ENCODE data around the gene ZC3H18. TPM values are rescaled to one million over a fixed set of nuclear protein-coding genes. Genes with fewer than 3 reads are reported as not detected.

ZC3H18 gene
- total RNA-seq, 1 donor from 2014 or later = 15.2 TPM

GRCh38 chr16:88642881-88643643 lies 72.9 kb downstream of the ZC3H18 start:
- no peak for DNase-seq

DNA sequence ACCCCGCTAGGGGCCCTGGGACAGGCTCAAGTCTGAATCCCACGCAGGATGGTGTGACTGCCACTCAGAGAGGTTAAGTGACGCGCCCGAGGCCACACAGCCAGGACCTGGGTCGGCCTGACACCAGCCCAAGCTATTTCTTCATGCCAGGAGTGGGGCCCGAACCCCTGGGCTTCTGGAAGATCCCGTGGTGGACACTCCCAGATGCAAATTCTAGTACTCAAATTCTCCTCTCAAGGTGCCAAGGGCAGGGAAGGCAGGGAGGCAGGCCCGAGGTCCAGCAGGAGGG lies 73.4 kb downstream of the ZC3H18 start:
- no peak for DNase-seq

- DNase-seq = no peak
Observed at GRCh38 chr16:88645455-88645854, 75.3 kb downstream of the ZC3H18 start.

GRCh38 chr16:88645941-88646340 lies 75.7 kb downstream of the ZC3H18 start:
- no peak for DNase-seq

DNA sequence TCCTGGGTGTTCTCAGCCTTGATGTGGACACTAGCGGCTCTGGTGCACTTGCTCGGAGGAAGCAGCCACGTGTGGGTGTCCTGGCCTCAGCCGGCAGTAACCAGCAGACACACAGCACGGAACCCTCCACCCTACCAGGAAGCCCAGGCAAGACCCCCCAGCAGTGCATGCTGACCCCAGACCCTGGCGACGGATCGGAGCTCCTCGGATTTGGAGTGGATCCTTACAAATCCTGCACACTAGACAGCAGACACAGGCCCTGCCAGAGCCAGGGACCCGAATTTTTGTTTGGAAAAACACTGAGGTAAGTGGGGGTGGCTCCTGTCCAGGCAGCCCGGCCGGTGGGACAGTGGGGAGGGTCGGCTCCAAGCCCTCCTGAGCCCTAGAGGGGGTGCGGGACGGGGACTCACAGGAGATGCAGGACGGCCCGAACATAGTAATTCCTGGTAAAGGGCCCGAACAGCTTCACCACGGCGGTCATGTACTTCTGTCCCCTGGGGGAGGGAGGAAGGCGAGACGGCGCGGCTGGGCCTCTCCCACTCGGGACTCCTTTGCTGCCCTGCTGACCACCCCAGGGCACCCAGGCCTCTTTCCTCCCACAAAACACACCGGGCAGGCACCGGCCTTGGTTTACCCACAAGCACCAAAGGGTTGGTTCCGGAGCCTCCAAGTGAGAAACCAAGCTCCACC lies 76.3 kb downstream of the ZC3H18 start:
- no peak for DNase-seq

- no peak for DNase-seq
Observed at GRCh38 chr16:88647178-88648070, 77.2 kb downstream of the ZC3H18 start.

GRCh38 chr16:88649195-88649923 lies 79.2 kb downstream of the ZC3H18 start:
- peak; percentile 59 for DNase-seq

- DNase-seq = peak; percentile 35
Observed at GRCh38 chr16:88649924-88650748, 79.9 kb downstream of the ZC3H18 start.

GRCh38 chr16:88650749-88651275 lies 80.6 kb downstream of the ZC3H18 start, which contains the start of gene CYBA:
Gene CYBA, minus strand, starts transcription at chr16:88651053. Its CDS starts 40 bp downstream, at chr16:88651013.
- DNase-seq = peak; percentile 66

DNA sequence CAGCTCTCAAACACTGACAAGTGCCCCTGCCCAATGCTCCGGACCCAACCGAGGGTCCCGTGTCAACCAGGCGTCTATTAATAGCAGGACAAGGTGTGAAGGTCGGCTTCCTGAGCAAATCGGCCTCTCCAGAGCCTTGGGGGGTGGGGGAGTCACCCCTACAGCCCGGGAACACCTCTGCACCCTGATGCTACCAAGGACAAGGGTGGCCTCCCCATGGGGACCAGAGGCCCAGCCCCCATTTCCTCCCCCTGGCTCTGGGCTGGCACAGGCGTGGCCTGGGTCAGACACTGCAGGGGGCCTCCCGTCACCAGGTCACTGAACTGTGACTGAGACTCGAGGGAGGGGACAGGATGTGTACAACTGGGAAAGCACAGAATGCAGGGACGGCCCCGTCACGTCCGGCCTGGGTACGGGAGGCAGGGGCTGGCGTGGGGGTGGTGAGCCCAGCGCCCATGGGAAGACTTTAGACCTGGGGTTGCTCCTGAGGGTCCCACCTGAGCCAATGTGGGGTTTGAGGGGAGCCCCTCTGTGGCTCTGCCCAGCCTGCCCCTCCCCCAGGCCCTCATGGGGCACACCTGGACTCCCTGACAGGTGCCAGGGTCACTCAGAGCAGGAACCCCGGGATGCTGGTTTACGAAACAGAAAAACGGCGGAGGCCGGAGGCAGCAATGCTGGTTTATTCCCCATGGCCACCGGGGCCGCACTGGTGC lies 81.2 kb downstream of the ZC3H18 start:
- DNase-seq = peak; percentile 21

- DNase-seq = no peak
Observed at GRCh38 chr16:88651989-88652761, 82.0 kb downstream of the ZC3H18 start.

DNA sequence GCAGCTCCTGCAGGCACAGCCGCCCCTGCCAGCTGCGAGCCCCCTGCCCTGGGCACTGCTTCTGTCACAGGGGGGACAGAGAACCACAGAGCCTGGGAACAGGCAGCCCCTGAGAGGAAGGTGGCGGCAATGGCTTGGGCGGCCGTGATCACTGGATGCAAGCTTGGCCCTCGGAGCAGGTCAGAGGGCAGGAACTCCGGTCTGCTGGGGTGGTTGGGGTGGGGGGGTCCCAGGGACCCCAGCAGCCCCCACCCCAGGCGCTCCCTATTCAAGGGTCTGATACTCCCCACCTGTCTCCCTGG lies 82.5 kb downstream of the ZC3H18 start:
- DNase-seq = no peak

DNA sequence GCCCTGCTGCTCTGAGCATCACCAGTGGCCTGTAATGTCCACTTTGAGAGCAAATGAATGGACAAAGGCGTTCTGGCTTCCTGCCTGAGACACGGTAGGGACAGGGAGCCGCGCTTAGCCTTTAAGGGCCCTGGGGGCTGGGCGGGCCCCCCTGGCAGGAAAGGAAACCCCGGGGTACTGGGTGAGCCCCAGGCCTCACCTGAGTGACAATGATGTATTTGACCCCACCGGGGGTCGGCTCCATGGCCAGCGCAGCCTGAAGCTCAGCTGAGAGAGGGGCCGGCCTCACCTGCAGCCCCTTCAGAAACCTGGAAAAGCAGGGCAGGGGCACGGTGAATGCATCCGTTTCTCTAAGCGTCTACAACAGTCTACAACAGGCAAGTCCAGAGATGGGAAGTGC lies 82.9 kb downstream of the ZC3H18 start:
- DNase-seq = no peak

DNA sequence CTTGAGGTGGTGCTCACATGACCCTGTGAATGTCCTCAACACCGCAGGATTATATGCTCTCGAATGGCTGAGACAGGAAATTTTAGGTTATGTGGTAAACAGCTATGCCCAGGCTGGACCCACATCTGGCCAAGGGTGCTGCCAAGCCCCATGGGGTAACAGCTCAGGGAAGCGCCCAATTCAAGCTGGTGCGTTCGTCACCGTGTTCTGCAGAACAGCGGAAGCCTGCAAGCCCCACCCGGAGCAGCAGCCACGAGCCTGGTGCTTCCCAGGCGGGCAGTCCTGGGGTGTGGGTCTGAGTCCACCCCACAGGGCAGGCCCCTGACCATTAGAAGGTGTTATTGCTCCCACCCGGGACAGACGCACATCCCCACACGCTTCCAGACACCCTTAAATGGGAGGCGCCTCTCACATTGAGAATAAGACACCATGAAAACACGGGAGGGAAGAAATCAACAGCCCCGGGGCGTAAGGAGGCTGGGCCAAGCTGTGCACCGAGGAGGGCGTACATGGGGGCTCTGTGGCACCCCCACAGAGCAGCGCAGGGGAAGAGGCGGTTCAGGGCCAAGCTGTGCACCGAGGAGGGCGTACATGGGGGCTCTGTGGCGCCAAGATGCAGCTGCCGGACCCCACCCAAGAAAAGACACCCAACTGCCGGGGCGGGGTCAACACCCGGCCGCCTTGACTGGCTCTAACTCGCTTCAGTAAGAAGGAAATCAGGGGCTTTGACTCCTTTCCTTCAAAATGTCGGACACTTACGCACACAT lies 83.6 kb downstream of the ZC3H18 start:
- no peak for DNase-seq

DNA sequence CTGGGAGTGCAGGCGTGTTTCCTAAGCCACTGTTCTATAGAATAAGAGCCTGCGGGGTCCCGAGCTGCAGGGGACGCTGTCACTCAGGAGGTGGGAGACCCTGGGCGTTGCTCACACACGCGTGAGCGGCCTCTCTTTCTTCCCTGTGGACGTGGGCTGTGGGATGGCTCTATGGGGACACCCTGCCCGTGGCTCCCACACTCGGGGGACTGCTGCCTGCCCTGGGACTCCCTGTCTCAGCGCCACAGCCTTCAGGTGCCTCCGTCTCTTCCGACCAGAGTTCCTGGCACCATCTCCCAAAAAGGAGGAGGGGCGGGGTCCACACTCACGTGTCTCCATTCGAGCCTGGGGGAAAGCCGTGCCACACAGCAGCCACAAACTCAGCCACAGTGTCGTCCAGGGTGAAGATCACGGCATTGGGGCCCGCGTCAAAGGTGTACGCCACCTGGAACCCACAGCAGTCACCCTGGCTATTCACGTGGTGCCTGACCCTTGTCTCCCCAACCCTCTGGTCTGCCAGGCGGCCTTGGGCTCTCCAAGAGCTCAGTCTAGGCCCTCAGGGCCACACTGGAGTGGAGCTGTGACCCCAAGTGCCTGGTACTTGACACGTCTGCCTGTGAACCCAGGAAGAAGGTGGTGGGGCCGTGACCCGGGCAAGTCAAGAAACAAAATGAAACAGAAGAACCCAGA lies 84.3 kb downstream of the ZC3H18 start:
- DNase-seq = no peak

DNA sequence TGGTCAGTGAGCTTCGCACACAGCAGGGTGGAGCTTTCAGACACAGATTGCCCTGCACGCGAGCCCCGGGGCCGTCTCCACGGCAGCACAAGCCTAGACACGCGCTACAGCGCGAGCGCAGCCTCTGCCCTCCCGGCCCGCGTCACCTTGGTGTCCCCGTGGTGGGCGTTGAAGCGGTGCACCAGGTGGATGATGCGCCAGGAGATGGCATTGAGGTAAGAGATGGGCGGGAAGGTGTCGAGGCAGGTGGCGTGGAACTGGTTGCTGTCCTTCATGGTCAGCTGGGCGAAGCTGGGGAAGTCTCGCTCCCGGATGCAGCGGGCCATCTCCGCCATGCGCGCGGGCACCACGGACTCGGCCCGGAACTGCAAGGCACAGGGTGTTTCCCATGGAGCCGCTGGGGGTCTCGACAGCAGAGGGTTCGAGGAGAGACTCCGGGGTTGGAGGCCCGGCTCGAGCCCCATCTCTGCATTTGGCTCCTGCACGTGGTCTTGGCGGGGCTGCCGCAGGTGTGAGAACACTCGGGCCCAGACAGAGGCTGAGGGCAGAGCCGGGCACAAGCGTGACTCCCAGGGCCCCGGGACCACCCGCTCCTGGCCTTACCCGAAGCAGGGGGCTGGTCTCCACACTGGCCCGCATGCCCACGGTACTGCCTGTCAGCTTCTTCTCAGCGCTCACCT lies 85.0 kb downstream of the ZC3H18 start:
- no peak for DNase-seq

DNA sequence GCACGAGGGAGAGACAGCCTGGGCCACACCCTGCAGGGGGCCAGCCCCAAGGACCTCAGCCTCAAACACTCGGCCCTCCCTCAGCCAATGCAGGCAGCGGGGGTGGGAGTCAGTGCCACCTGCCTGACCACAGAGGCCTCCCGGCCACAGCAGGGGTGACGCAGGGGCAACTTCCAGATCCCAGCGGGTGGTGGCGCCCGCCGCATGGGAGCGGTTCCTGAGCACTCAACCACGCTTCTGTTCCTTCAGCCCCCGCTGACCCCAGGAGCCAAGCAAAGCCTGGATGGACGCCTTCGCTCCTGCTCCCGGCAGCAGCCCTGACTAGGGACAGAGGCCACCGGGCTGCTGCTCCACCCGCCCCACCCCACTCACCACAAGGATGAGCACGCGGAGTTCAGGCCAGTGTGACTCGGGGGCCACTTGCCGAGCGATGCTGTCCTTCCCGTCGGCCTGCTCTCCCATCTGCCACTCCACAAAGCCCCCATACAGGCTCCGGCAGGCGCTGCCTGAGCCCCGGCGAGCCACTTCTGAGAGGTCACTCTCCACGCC lies 85.6 kb downstream of the ZC3H18 start:
- no peak for DNase-seq

Data from tongue (tissue), 2 donors.